BJ (cell line): ENCODE results near the gene ELFN1. TPM values are rescaled to one million over a fixed set of nuclear protein-coding genes. Genes with fewer than 3 reads are reported as not detected.
"Not testable (repeated sequence)": the region's sequence is repeated elsewhere in the genome, so short reads cannot be mapped to it uniquely, and the experiment has no call there.

Experiments used
- CTCF ChIA-PET: fragments of 350-600 bp; formaldehyde crosslinking; extraction: SDS; loops from one replicate; lab custom pipeline; 2021; ENCODE audit warnings: antibody characterized with exemption, inconsistent platforms; lab: Yijun Ruan, JAX
- POLR2A ChIA-PET: fragments of 300-600 bp; sonication (Branson Sonifier 250); formaldehyde crosslinking; extraction: SDS; loops from one replicate; lab custom pipeline; 2021; ENCODE audit warnings: antibody characterized with exemption; lab: Charles Lee
- DNase-seq: peaks from one replicate; pipeline ENCODE4 v3.0.0-alpha.2; 2011; ENCODE audit warnings: low read depth
- H3K27me3 ChIP-seq: 2 replicates; pipeline ENCODE4 v1.6.0; 2011; ENCODE audit warnings: low read length; ENCODE audit not compliant: control insufficient read depth, insufficient read depth
- H3K36me3 ChIP-seq: 2 replicates; pipeline ENCODE4 v1.5.1; 2011; ENCODE audit warnings: low read length; ENCODE audit not compliant: control insufficient read depth, insufficient read depth
- H3K4me3 ChIP-seq: 2 replicates; pipeline ENCODE4 v1.5.1; 2011; ENCODE audit warnings: low read depth, mild to moderate bottlenecking, control low read depth, low read length
- CTCF ChIP-seq: IDR thresholded peaks from 2 replicates; pipeline ENCODE4 v1.5.1; 2011; ENCODE audit warnings: low read depth, mild to moderate bottlenecking, control low read depth, inconsistent platforms, low read length, moderate library complexity; ENCODE audit not compliant: insufficient read depth
- polyA plus RNA-seq: library from polyadenylated mRNA; depleted of rRNA; stranded (reverse); fragments of >200 nt; gene quantifications from 2 replicates; pipeline ENCODE4 v1.2.3, GENCODE V29; 2011

ELFN1 gene
- polyA plus RNA-seq, 1 experiment, result 1.7 TPM

- POLR2A ChIA-PET, result no interaction called here
- Histone ChIP-seq H3K27me3 (no peaks in the 10 kb centered on the region), H3K4me3 (no peak overlapping the region), H3K36me3 (no peaks in the 10 kb centered on the region)
- DNase-seq, result no peak
- no peak for TF ChIP-seq CTCF
- CTCF ChIA-PET, result interaction anchor here (1.1 to 1.5 kb wide), 2 partner anchors 15 to 494 kb away, joined by 3 read pairs; no protein-coding TSS in a partner anchor
Observed at GRCh38 chr7:1715671-1716074, 45.6 kb downstream of the ELFN1 start.

- CTCF ChIA-PET, result interaction anchor here (0.6 to 1.5 kb wide), 3 partner anchors 15 to 493 kb away, joined by 3 read pairs; no protein-coding TSS in a partner anchor
- TF ChIP-seq CTCF, result no peak
- Histone ChIP-seq H3K4me3 (no peak overlapping the region), H3K27me3 (no peaks in the 10 kb centered on the region), H3K36me3 (no peaks in the 10 kb centered on the region)
- POLR2A ChIA-PET, result no interaction called here
- DNase-seq, result no peak
Observed at GRCh38 chr7:1716263-1717094, 46.4 kb downstream of the ELFN1 start.

GRCh38 chr7:1717095-1717483, 47.0 kb downstream of the ELFN1 start:
- Histone ChIP-seq H3K4me3 (no peak overlapping the region), H3K36me3 (no peaks in the 10 kb centered on the region), H3K27me3 (no peaks in the 10 kb centered on the region)
- no peak for TF ChIP-seq CTCF
- ChIA-PET POLR2A (no interaction called here), CTCF (interaction anchor here (0.6 to 0.8 kb wide), 2 partner anchors 28 to 54 kb away, joined by 3 read pairs; no protein-coding TSS in a partner anchor)
- no peak for DNase-seq

GRCh38 chr7:1717903-1718676, 48.0 kb downstream of the ELFN1 start:
- DNase-seq, result no peak
- TF ChIP-seq CTCF, result no peak
- POLR2A ChIA-PET, result no interaction called here
- H3K27me3 ChIP-seq, result no peaks in the 10 kb centered on the region
- H3K36me3 ChIP-seq, result no peaks in the 10 kb centered on the region
- no peak overlapping the region for H3K4me3 ChIP-seq
- CTCF ChIA-PET, result interaction anchor here (0.8 kb wide), 1 partner anchor 55 kb away, joined by 3 read pairs; no protein-coding TSS in a partner anchor

GRCh38 chr7:1718850-1719249, 48.8 kb downstream of the ELFN1 start:
- POLR2A ChIA-PET, CTCF ChIA-PET, H3K4me3 ChIP-seq, H3K36me3 ChIP-seq, H3K27me3 ChIP-seq, DNase-seq: not testable (repeated sequence)

GRCh38 chr7:1719256-1719655, 49.2 kb downstream of the ELFN1 start:
- CTCF ChIA-PET, H3K4me3 ChIP-seq, H3K27me3 ChIP-seq, H3K36me3 ChIP-seq, POLR2A ChIA-PET, DNase-seq: not testable (repeated sequence)
